ENCODE data around the gene KIF11. TPM values are rescaled to one million over a fixed set of nuclear protein-coding genes. Genes with fewer than 3 reads are reported as not detected.

Gene KIF11
- total RNA-seq, 1 donor from 2014 or later, result 2.5 TPM

- Mint-ChIP-seq H3K27ac (no peak overlapping the region), H3K4me1 (peaks cover 7% of the 10 kb centered on the region), H3K4me3 (no peak overlapping the region), H3K27me3 (no peaks in the 10 kb centered on the region), H3K36me3 (ENCODE audit: low read depth) (no peaks in the 10 kb centered on the region), H3K9me3 (peaks cover 4% of the 10 kb centered on the region)
- TF ChIP-seq, protein P1, sequence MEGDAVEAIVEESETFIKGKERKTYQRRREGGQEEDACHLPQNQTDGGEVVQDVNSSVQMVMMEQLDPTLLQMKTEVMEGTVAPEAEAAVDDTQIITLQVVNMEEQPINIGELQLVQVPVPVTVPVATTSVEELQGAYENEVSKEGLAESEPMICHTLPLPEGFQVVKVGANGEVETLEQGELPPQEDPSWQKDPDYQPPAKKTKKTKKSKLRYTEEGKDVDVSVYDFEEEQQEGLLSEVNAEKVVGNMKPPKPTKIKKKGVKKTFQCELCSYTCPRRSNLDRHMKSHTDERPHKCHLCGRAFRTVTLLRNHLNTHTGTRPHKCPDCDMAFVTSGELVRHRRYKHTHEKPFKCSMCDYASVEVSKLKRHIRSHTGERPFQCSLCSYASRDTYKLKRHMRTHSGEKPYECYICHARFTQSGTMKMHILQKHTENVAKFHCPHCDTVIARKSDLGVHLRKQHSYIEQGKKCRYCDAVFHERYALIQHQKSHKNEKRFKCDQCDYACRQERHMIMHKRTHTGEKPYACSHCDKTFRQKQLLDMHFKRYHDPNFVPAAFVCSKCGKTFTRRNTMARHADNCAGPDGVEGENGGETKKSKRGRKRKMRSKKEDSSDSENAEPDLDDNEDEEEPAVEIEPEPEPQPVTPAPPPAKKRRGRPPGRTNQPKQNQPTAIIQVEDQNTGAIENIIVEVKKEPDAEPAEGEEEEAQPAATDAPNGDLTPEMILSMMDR (IDR thresholded peaks at IDR 0.05), result no peak
- DNase-seq (no peak), ATAC-seq (ENCODE audit: low read depth) (no peak)
- CTCF ChIA-PET, result no interaction called here
- intact Hi-C loops (cut with micrococcal nuclease), result no loop called here
- POLR2A ChIA-PET, result no interaction called here
Measured at GRCh38 chr10:92655426-92655825, 62.5 kb downstream of the KIF11 start.

- H3K4me1 Mint-ChIP-seq, result peaks cover 7% of the 10 kb centered on the region
- DNase-seq (no peak), ATAC-seq (ENCODE audit: low read depth) (no peak)
- TF ChIP-seq, protein P1 (IDR thresholded peaks at IDR 0.05), result no peak
- no peak overlapping the region for H3K4me3 Mint-ChIP-seq
- no peaks in the 10 kb centered on the region for H3K27me3 Mint-ChIP-seq
- ChIA-PET POLR2A (no interaction called here), CTCF (no interaction called here)
- H3K27ac Mint-ChIP-seq, result no peak overlapping the region
- intact Hi-C loops (cut with micrococcal nuclease), result no loop called here
- H3K36me3 Mint-ChIP-seq (ENCODE audit: low read depth), result no peaks in the 10 kb centered on the region
- peaks cover 4% of the 10 kb centered on the region for H3K9me3 Mint-ChIP-seq
Measured at GRCh38 chr10:92656266-92656961, 63.5 kb downstream of the KIF11 start.

DNA sequence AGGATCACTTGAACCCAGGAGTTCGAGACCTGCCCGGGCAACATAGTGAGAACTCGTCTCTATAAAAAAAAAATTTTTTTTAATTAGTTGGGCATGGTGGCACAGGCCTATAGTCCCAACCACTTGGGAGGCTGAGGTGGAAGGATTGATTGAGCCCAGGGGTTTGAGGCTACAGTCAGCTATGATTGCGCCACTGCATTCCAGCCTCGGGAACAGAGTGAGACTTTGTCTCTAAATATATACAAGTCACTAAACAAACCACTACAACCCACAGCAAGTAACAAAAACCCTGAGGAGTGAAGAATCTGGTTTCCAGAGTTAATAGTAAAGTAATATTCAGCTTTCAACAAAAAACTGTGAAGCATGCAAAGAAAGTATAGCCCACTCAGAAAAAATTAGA, 64.1 kb downstream of the KIF11 start:
- no peak overlapping the region for H3K4me3 Mint-ChIP-seq
- no peak overlapping the region for H3K27ac Mint-ChIP-seq

GRCh38 chr10:92662848-92663247, 69.9 kb downstream of the KIF11 start:
- Mint-ChIP-seq H3K4me3 (no peak overlapping the region), H3K36me3 (ENCODE audit: low read depth) (peaks cover 9% of the 10 kb centered on the region), H3K27ac (no peak overlapping the region), H3K4me1 (no peaks in the 10 kb centered on the region), H3K9me3 (peaks cover 11% of the 10 kb centered on the region), H3K27me3 (no peaks in the 10 kb centered on the region)
- POLR2A ChIA-PET, result no interaction called here
- CTCF ChIA-PET, result no interaction called here
- no peak for ATAC-seq (ENCODE audit: low read depth)
- TF ChIP-seq, protein P1 (IDR thresholded peaks at IDR 0.05), result no peak
- intact Hi-C loops (cut with micrococcal nuclease), result no loop called here
- no peak for DNase-seq

More for the DNA sequence above, 64.1 kb downstream of the KIF11 start:
- Mint-ChIP-seq H3K9me3 (peaks cover 4% of the 10 kb centered on the region), H3K27me3 (no peaks in the 10 kb centered on the region), H3K4me1 (peaks cover 7% of the 10 kb centered on the region), H3K36me3 (ENCODE audit: low read depth) (peaks cover under 1% of the 10 kb centered on the region)
- TF ChIP-seq, protein P1 (IDR thresholded peaks at IDR 0.05), result no peak
- CTCF ChIA-PET, result no interaction called here
- DNase-seq, result no peak
- intact Hi-C loops (cut with micrococcal nuclease), result no loop called here
- ATAC-seq (ENCODE audit: low read depth), result no peak
- POLR2A ChIA-PET, result no interaction called here

DNA sequence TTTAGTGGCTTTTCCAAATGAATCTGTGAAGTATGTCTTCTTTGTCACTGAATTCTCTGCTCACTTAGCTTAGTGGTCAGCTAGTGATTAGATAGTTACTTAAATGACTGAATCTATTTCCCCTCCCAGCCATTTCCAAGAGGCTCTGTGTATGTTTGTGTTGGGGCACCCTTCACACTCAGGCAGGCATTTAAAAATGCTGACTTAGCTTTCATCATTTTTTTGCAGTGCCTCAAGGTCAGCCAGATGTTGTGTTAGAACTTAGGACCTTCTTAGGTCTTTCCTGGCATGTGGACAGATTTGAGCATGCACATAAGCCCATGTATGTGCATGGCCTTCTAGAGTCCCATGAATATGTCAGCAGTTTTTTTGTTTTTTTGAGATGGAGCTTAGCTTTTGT, 71.4 kb downstream of the KIF11 start:
- Mint-ChIP-seq H3K4me3 (no peak overlapping the region), H3K9me3 (peaks cover 11% of the 10 kb centered on the region), H3K27ac (no peak overlapping the region), H3K36me3 (ENCODE audit: low read depth) (peaks cover 9% of the 10 kb centered on the region), H3K4me1 (no peaks in the 10 kb centered on the region), H3K27me3 (no peaks in the 10 kb centered on the region)
- DNase-seq (no peak), ATAC-seq (ENCODE audit: low read depth) (no peak)
- POLR2A ChIA-PET, result interaction anchor here (0.9 kb wide), 1 partner anchor 185 kb away, joined by 4 read pairs; no protein-coding TSS in a partner anchor
- TF ChIP-seq, protein P1 (IDR thresholded peaks at IDR 0.05), result no peak
- CTCF ChIA-PET, result no interaction called here
- intact Hi-C loops (cut with micrococcal nuclease), result no loop called here
